Embryonic facial prominence (tissue), 1 donor: ENCODE results near the gene KICS2.
"Not testable (repeated sequence)": the region's sequence is repeated elsewhere in the genome, so short reads cannot be mapped to it uniquely, and the experiment has no call there.

Experiments
- DNase-seq: peaks from one replicate; pipeline ENCODE4 v3.0.0-alpha.2; 2016; ENCODE audit errors: extremely low spot score

The KICS2 gene

GRCh38 chr12:64222009-64222765 lies at the start of gene KICS2:
KICS2 (minus strand) TSS chr12:64222296; CDS start chr12:64222237, 59 bp downstream.
- peak; percentile 85 for DNase-seq

GRCh38 chr12:64270411-64270810 lies 48.3 kb upstream of the KICS2 start:
- DNase-seq = no peak

- DNase-seq = no peak
Measured at GRCh38 chr12:64269161-64269560, 47.1 kb upstream of the KICS2 start.

GRCh38 chr12:64268409-64268808 lies 46.3 kb upstream of the KICS2 start:
- DNase-seq = no peak

GRCh38 chr12:64265839-64266238 lies 43.7 kb upstream of the KICS2 start:
- DNase-seq = no peak

- DNase-seq = no peak
Measured at GRCh38 chr12:64261813-64262212, 39.7 kb upstream of the KICS2 start.

- no peak for DNase-seq
Measured at GRCh38 chr12:64258576-64258975, 36.5 kb upstream of the KICS2 start.

- peak; percentile 36 for DNase-seq
Measured at GRCh38 chr12:64256166-64256800, 34.2 kb upstream of the KICS2 start.

- DNase-seq = no peak
Measured at GRCh38 chr12:64255249-64255648, 33.2 kb upstream of the KICS2 start.

- no peak for DNase-seq
Measured at GRCh38 chr12:64253356-64253755, 31.3 kb upstream of the KICS2 start.

- DNase-seq = no peak
Measured at GRCh38 chr12:64252681-64253080, 30.6 kb upstream of the KICS2 start.

- no peak for DNase-seq
Measured at GRCh38 chr12:64243809-64244208, 21.7 kb upstream of the KICS2 start.

GRCh38 chr12:64240781-64241180 lies 18.7 kb upstream of the KICS2 start:
- DNase-seq = no peak

GRCh38 chr12:64237382-64237781 lies 15.3 kb upstream of the KICS2 start:
- no peak for DNase-seq

GRCh38 chr12:64236549-64236948 lies 14.5 kb upstream of the KICS2 start:
- DNase-seq = no peak

GRCh38 chr12:64232196-64232595 lies 10.1 kb upstream of the KICS2 start:
- no peak for DNase-seq

GRCh38 chr12:64229796-64230195 lies 7.7 kb upstream of the KICS2 start:
- no peak for DNase-seq

GRCh38 chr12:64229240-64229639 lies 7.1 kb upstream of the KICS2 start:
- DNase-seq = no peak

- DNase-seq = no peak
Measured at GRCh38 chr12:64225626-64226025, 3.5 kb upstream of the KICS2 start.

GRCh38 chr12:64221651-64222008 lies 466 bp downstream of the KICS2 start:
- peak; percentile 76 for DNase-seq

GRCh38 chr12:64220046-64220445 lies 2.0 kb downstream of the KICS2 start:
- no peak for DNase-seq

- DNase-seq = no peak
Measured at GRCh38 chr12:64219145-64219544, 3.0 kb downstream of the KICS2 start.

GRCh38 chr12:64218597-64218996 lies 3.5 kb downstream of the KICS2 start:
- no peak for DNase-seq

GRCh38 chr12:64217643-64218042 lies 4.5 kb downstream of the KICS2 start:
- DNase-seq = not testable (repeated sequence)
